GM23338 (cell line): Measurements from ENCODE around the gene RSPH6A. TPM values are rescaled to one million over a fixed set of nuclear protein-coding genes. Genes with fewer than 3 reads are reported as not detected.

Source experiments
- ATAC-seq: fragments of 200-7000 bp; cut with Tn5 transposase; 3 replicates; pipeline ENCODE4 v1.9.1; 2020
- DNase-seq: peaks from one replicate; pipeline ENCODE4 v3.0.0-alpha.2; 2015; ENCODE audit warnings: low spot score
- H2AFZ ChIP-seq: fragments of 200-600 bp; sonication (generic); 2 replicates; pipeline ENCODE4 v1.8.0; 2016; ENCODE audit warnings: antibody characterized with exemption, mild to moderate bottlenecking, moderate library complexity
- H3F3A ChIP-seq: fragments of 200-600 bp; sonication (generic); replicated peaks from 2 replicates; pipeline ENCODE4 v1.8.0; 2017; ENCODE audit warnings: antibody characterized with exemption, mixed run types, low read depth
- H3K27ac ChIP-seq: fragments of 200-600 bp; sonication (generic); 2 replicates; pipeline ENCODE4 v1.6.1; 2016; ENCODE audit warnings: low read depth
- H3K27me3 ChIP-seq: fragments of 200-600 bp; sonication (generic); 2 replicates; pipeline ENCODE4 v1.8.0; 2016; ENCODE audit warnings: mild to moderate bottlenecking, mixed run types, moderate library complexity; ENCODE audit not compliant: insufficient read depth
- H3K36me3 ChIP-seq: fragments of 200-600 bp; sonication (generic); 2 replicates; pipeline ENCODE4 v1.8.0; 2016; ENCODE audit warnings: mild to moderate bottlenecking; ENCODE audit not compliant: insufficient read depth
- H3K4me1 ChIP-seq: fragments of 200-600 bp; sonication (generic); 2 replicates; pipeline ENCODE4 v1.8.0; 2016; ENCODE audit warnings: mild to moderate bottlenecking, moderate library complexity; ENCODE audit not compliant: insufficient read depth
- H3K4me2 ChIP-seq: fragments of 200-600 bp; sonication (generic); 2 replicates; pipeline ENCODE4 v1.7.1; 2017; ENCODE audit warnings: mixed run types
- H3K4me3 ChIP-seq: fragments of 200-600 bp; sonication (generic); 2 replicates; pipeline ENCODE4 v1.6.1; 2016; ENCODE audit warnings: mixed run types
- H3K79me2 ChIP-seq: fragments of 200-600 bp; sonication (generic); replicated peaks from 2 replicates; pipeline ENCODE4 v1.8.0; 2017; ENCODE audit warnings: mild to moderate bottlenecking; ENCODE audit not compliant: insufficient read depth
- H3K9me2 ChIP-seq: fragments of 200-600 bp; sonication (generic); 2 replicates; pipeline ENCODE4 v1.8.0; 2017; ENCODE audit not compliant: insufficient read depth
- H4K20me1 ChIP-seq: fragments of 200-600 bp; sonication (generic); replicated peaks from 2 replicates; pipeline ENCODE4 v1.8.0; 2017; ENCODE audit warnings: mild to moderate bottlenecking; ENCODE audit not compliant: insufficient read depth
- H3K27ac Mint-ChIP-seq: 2 replicates; pipeline ENCODE4 v1.8.0; 2020; ENCODE audit warnings: inconsistent platforms, mild to moderate bottlenecking, moderate library complexity, mixed read lengths
- H3K27me3 Mint-ChIP-seq: 3 replicates; pipeline ENCODE4 v1.8.0; 2022; ENCODE audit warnings: low read depth, mild to moderate bottlenecking, moderate library complexity, mixed read lengths, inconsistent platforms; ENCODE audit not compliant: insufficient read depth, poor library complexity
- H3K36me3 Mint-ChIP-seq: 3 replicates; pipeline ENCODE4 v1.8.0; 2021; ENCODE audit warnings: low read depth, mild to moderate bottlenecking, inconsistent platforms, moderate library complexity, mixed read lengths
- H3K4me1 Mint-ChIP-seq: 3 replicates; pipeline ENCODE4 v1.8.0; 2020; ENCODE audit warnings: mild to moderate bottlenecking, inconsistent platforms, mixed read lengths
- H3K4me3 Mint-ChIP-seq: 3 replicates; pipeline ENCODE4 v1.8.0; 2021; ENCODE audit warnings: moderate library complexity, mild to moderate bottlenecking, inconsistent platforms, mixed read lengths
- H3K9me3 Mint-ChIP-seq: 3 replicates; pipeline ENCODE4 v1.8.0; 2020; ENCODE audit warnings: moderate library complexity, mild to moderate bottlenecking, inconsistent platforms, mixed read lengths
- CREB1 ChIP-seq: fragments of 250-450 bp; sonication (Bioruptor Pico); IDR thresholded peaks from 2 replicates; pipeline ENCODE4 v1.5.0; 2020; ENCODE audit warnings: low read depth, mild to moderate bottlenecking, moderate library complexity
- CTCF ChIP-seq, 2 experiments: fragments of 200-600 bp in 1 of 2; sonication (generic) in 1 of 2; conservative IDR thresholded peaks; 2 replicates each; pipeline versions ENCODE4 v1.5.1 to v1.6.1; 2016 to 2017; ENCODE audit warnings: antibody characterized with exemption in 2 of 2, low read depth in 2 of 2, mild to moderate bottlenecking in 2 of 2, moderate library complexity in 1 of 2
- ETS1 ChIP-seq: IDR thresholded peaks from 2 replicates; pipeline ENCODE4 v1.6.1; 2016; ENCODE audit warnings: antibody characterized with exemption
- EZH2 ChIP-seq: fragments of 200-600 bp; sonication (generic); IDR thresholded peaks from one replicate; pipeline ENCODE4 v1.8.0; 2017; ENCODE audit warnings: antibody characterized with exemption, mild to moderate bottlenecking, low read depth; ENCODE audit not compliant: unreplicated experiment
- EZH2phosphoT487 ChIP-seq: fragments of 200-600 bp; sonication (generic); IDR thresholded peaks from one replicate; pipeline ENCODE4 v1.8.1; 2018; ENCODE audit warnings: antibody characterized with exemption; ENCODE audit not compliant: unreplicated experiment
- JUNB ChIP-seq: IDR thresholded peaks from one replicate; pipeline ENCODE4 v1.6.1; 2016; ENCODE audit warnings: antibody characterized with exemption; ENCODE audit not compliant: unreplicated experiment
- NANOG ChIP-seq: IDR thresholded peaks from 2 replicates; pipeline ENCODE4 v1.6.1; 2016; ENCODE audit warnings: antibody characterized with exemption, borderline replicate concordance
- POLR2AphosphoS5 ChIP-seq: IDR thresholded peaks from 2 replicates; pipeline ENCODE4 v1.6.1; 2016; ENCODE audit warnings: antibody characterized with exemption, low read depth
- STAT1 ChIP-seq: IDR thresholded peaks from one replicate; pipeline ENCODE4 v1.6.1; 2016; ENCODE audit warnings: antibody characterized with exemption; ENCODE audit not compliant: unreplicated experiment
- ZNF114 ChIP-seq: fragments of 250-450 bp; sonication (Bioruptor Pico); IDR thresholded peaks from 2 replicates; pipeline ENCODE4 v1.5.0; 2020; ENCODE audit warnings: mild to moderate bottlenecking, moderate library complexity
- ZNF331 ChIP-seq: fragments of 250-450 bp; sonication (Bioruptor Pico); IDR thresholded peaks from 2 replicates; pipeline ENCODE4 v1.5.0; 2020; ENCODE audit warnings: low read depth, mild to moderate bottlenecking, moderate library complexity
- polyA plus RNA-seq: library from polyadenylated mRNA; unstranded; fragments of >200 nt; fragmentation: Nextera tagmentation; extraction: Ambion mirVana; gene quantifications from 2 replicates; pipeline ENCODE4 v1.2.1, GENCODE V29; 2016
- total RNA-seq: library from RNA; depleted of rRNA; stranded (reverse); fragments of >200 nt; shearing (Covaris generic); gene quantifications from 2 replicates; pipeline ENCODE4 v1.2.3, GENCODE V29; 2014
- TF ChIP-seq, protein P1 (sequence below): IDR thresholded peaks from one replicate; pipeline ENCODE4 v1.6.1; 2018; ENCODE audit warnings: antibody characterized with exemption; ENCODE audit not compliant: unreplicated experiment
- TF ChIP-seq, protein P2 (sequence below): fragments of 250-450 bp; sonication (Bioruptor Pico); IDR thresholded peaks from 2 replicates; pipeline ENCODE4 v1.5.0; 2020; ENCODE audit warnings: mild to moderate bottlenecking, moderate library complexity

RSPH6A gene
- total and polyA plus RNA-seq, 2 experiments from 2014 or later, result 0.11 to 0.21 TPM

- no peak overlapping the region for H3K27ac Mint-ChIP-seq
- TF ChIP-seq JUNB, result no peak
- TF ChIP-seq ZNF114 (CRISPR knock-in tag), result no peak
- TF ChIP-seq EZH2, result no peak
- TF ChIP-seq POLR2AphosphoS5, result no peak
- TF ChIP-seq NANOG, result no peak
- TF ChIP-seq CREB1 (CRISPR knock-in tag), result no peak
- no peak for TF ChIP-seq STAT1
- no peak for TF ChIP-seq CTCF (conservative IDR thresholded peaks at IDR 0.05; ENCODE audit: low read depth in 2 of 2)
- TF ChIP-seq, protein P1, sequence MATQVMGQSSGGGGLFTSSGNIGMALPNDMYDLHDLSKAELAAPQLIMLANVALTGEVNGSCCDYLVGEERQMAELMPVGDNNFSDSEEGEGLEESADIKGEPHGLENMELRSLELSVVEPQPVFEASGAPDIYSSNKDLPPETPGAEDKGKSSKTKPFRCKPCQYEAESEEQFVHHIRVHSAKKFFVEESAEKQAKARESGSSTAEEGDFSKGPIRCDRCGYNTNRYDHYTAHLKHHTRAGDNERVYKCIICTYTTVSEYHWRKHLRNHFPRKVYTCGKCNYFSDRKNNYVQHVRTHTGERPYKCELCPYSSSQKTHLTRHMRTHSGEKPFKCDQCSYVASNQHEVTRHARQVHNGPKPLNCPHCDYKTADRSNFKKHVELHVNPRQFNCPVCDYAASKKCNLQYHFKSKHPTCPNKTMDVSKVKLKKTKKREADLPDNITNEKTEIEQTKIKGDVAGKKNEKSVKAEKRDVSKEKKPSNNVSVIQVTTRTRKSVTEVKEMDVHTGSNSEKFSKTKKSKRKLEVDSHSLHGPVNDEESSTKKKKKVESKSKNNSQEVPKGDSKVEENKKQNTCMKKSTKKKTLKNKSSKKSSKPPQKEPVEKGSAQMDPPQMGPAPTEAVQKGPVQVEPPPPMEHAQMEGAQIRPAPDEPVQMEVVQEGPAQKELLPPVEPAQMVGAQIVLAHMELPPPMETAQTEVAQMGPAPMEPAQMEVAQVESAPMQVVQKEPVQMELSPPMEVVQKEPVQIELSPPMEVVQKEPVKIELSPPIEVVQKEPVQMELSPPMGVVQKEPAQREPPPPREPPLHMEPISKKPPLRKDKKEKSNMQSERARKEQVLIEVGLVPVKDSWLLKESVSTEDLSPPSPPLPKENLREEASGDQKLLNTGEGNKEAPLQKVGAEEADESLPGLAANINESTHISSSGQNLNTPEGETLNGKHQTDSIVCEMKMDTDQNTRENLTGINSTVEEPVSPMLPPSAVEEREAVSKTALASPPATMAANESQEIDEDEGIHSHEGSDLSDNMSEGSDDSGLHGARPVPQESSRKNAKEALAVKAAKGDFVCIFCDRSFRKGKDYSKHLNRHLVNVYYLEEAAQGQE, result no peak
- no peak for TF ChIP-seq ZNF331 (CRISPR knock-in tag)
- TF ChIP-seq, protein P2, sequence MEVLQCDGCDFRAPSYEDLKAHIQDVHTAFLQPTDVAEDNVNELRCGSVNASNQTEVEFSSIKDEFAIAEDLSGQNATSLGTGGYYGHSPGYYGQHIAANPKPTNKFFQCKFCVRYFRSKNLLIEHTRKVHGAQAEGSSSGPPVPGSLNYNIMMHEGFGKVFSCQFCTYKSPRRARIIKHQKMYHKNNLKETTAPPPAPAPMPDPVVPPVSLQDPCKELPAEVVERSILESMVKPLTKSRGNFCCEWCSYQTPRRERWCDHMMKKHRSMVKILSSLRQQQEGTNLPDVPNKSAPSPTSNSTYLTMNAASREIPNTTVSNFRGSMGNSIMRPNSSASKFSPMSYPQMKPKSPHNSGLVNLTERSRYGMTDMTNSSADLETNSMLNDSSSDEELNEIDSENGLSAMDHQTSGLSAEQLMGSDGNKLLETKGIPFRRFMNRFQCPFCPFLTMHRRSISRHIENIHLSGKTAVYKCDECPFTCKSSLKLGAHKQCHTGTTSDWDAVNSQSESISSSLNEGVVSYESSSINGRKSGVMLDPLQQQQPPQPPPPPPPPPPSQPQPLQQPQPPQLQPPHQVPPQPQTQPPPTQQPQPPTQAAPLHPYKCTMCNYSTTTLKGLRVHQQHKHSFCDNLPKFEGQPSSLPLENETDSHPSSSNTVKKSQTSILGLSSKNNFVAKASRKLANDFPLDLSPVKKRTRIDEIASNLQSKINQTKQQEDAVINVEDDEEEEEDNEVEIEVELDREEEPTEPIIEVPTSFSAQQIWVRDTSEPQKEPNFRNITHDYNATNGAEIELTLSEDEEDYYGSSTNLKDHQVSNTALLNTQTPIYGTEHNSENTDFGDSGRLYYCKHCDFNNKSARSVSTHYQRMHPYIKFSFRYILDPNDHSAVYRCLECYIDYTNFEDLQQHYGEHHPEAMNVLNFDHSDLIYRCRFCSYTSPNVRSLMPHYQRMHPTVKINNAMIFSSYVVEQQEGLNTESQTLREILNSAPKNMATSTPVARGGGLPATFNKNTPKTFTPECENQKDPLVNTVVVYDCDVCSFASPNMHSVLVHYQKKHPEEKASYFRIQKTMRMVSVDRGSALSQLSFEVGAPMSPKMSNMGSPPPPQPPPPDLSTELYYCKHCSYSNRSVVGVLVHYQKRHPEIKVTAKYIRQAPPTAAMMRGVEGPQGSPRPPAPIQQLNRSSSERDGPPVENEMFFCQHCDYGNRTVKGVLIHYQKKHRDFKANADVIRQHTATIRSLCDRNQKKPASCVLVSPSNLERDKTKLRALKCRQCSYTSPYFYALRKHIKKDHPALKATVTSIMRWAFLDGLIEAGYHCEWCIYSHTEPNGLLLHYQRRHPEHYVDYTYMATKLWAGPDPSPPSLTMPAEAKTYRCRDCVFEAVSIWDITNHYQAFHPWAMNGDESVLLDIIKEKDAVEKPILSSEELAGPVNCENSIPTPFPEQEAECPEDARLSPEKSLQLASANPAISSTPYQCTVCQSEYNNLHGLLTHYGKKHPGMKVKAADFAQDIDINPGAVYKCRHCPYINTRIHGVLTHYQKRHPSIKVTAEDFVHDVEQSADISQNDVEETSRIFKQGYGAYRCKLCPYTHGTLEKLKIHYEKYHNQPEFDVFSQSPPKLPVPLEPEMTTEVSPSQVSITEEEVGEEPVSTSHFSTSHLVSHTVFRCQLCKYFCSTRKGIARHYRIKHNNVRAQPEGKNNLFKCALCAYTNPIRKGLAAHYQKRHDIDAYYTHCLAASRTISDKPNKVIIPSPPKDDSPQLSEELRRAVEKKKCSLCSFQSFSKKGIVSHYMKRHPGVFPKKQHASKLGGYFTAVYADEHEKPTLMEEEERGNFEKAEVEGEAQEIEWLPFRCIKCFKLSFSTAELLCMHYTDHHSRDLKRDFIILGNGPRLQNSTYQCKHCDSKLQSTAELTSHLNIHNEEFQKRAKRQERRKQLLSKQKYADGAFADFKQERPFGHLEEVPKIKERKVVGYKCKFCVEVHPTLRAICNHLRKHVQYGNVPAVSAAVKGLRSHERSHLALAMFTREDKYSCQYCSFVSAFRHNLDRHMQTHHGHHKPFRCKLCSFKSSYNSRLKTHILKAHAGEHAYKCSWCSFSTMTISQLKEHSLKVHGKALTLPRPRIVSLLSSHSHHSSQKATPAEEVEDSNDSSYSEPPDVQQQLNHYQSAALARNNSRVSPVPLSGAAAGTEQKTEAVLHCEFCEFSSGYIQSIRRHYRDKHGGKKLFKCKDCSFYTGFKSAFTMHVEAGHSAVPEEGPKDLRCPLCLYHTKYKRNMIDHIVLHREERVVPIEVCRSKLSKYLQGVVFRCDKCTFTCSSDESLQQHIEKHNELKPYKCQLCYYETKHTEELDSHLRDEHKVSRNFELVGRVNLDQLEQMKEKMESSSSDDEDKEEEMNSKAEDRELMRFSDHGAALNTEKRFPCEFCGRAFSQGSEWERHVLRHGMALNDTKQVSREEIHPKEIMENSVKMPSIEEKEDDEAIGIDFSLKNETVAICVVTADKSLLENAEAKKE (CRISPR knock-in tag), result no peak
- no peak for TF ChIP-seq EZH2phosphoT487
- TF ChIP-seq ETS1, result no peak
- H3F3A ChIP-seq, result 0 out of 2 replicates have a peak, but pooled peaks cover 6% of the 10 kb centered on the region
- H3K79me2 ChIP-seq, result no peaks in the 10 kb centered on the region
- no peaks in the 10 kb centered on the region for H3K27me3 ChIP-seq
- ATAC-seq (peak; percentile 2), DNase-seq (peak; percentile 41)
- no peaks in the 10 kb centered on the region for H3K9me2 ChIP-seq
- H4K20me1 ChIP-seq, result no peaks in the 10 kb centered on the region
- no peaks in the 10 kb centered on the region for H3K9me3 Mint-ChIP-seq
- H3K36me3 ChIP-seq, result no peaks in the 10 kb centered on the region
- H3K36me3 Mint-ChIP-seq, result no peaks in the 10 kb centered on the region
- no peak overlapping the region for H3K4me3 Mint-ChIP-seq
- H3K27me3 Mint-ChIP-seq, result peaks cover 12% of the 10 kb centered on the region
- peak overlapping the region; percentile 44; the same call in 1 of the 2 replicates for H3K4me3 ChIP-seq
- H3K4me2 ChIP-seq, result peak overlapping the region; percentile 79
- no peak overlapping the region for H3K27ac ChIP-seq
- peaks cover 31% of the 10 kb centered on the region for H3K4me1 ChIP-seq
- H3K4me1 Mint-ChIP-seq, result peaks cover 21% of the 10 kb centered on the region
- peak overlapping the region; percentile 74; the same call in 1 of the 2 replicates for H2AFZ ChIP-seq
Observed at GRCh38 chr19:45763691-45764294, 51.3 kb downstream of the RSPH6A start.
